Activated naive CD4-positive, alpha-beta T cell treated with anti-CD3 and anti-CD28 coated beads for 36 hours (primary cell): ENCODE results near the gene CLSTN2. TPM values are rescaled to one million over a fixed set of nuclear protein-coding genes. Genes with fewer than 3 reads are reported as not detected.

ENCODE experiments used
- CTCF ChIA-PET: fragments of 350-600 bp; sonication (Branson Sonifier 250); formaldehyde crosslinking; loops from one replicate; lab custom pipeline; 2021; ENCODE audit warnings: antibody characterized with exemption; lab: Charles Lee
- DNase-seq: peaks from one replicate; pipeline ENCODE4 v3.0.0-alpha.2; 2020
- H3K27ac Mint-ChIP-seq: one replicate; pipeline ENCODE4 v1.8.0; 2021; ENCODE audit warnings: mild to moderate bottlenecking, mixed read lengths
- H3K27me3 Mint-ChIP-seq: one replicate; pipeline ENCODE4 v1.8.0; 2021; ENCODE audit warnings: low read depth, mixed read lengths
- H3K36me3 Mint-ChIP-seq: one replicate; pipeline ENCODE4 v1.8.0; 2021; ENCODE audit warnings: low read depth, mixed read lengths
- H3K4me1 Mint-ChIP-seq: one replicate; pipeline ENCODE4 v1.8.0; 2021; ENCODE audit warnings: low read depth, mixed read lengths
- H3K4me3 Mint-ChIP-seq: one replicate; pipeline ENCODE4 v1.8.0; 2021; ENCODE audit warnings: mild to moderate bottlenecking, moderate library complexity, mixed read lengths
- H3K9me3 Mint-ChIP-seq: one replicate; pipeline ENCODE4 v1.8.0; 2021; ENCODE audit warnings: mixed read lengths
- intact Hi-C: fragments of 100-400 bp; cut with micrococcal nuclease; formaldehyde crosslinking; loops from one replicate; pipeline ENCODE4 v1.15.1; 2023
- total RNA-seq, 2 experiments: library from RNA; stranded (reverse); gene quantifications; one replicate each; pipeline ENCODE4 v1.2.3, GENCODE V29; 2021

Gene CLSTN2
- total RNA-seq, 2 experiments from 2014 or later, result not detected

DNA sequence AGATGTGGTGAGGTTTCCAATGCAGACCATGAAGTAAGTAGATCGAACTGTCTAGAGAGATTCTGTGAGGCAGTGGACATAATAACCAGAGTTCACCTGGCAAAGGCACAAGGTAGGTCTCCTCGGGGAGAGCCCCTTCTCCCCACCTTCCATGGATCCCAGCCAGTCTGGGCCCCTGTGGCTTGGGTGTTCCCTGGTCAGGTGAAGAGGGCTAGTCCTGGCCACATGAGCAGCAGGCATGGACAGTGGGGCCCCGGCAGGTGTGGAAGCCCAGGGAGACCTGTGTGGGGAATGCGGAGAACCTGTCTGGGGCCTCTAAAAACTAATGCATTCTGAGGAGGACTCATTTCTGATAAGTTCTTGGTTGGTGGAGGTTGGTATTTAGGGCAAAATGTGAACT is 501.4 kb downstream of the CLSTN2 start:
- CTCF ChIA-PET, result no interaction called here
- Mint-ChIP-seq H3K36me3 (no peaks in the 10 kb centered on the region), H3K27me3 (peaks cover 4% of the 10 kb centered on the region), H3K27ac (no peak overlapping the region), H3K9me3 (no peaks in the 10 kb centered on the region), H3K4me1 (no peaks in the 10 kb centered on the region), H3K4me3 (no peak overlapping the region)
- intact Hi-C loops, result no loop called here
- DNase-seq, result no peak

GRCh38 chr3:140438736-140439470 is 503.9 kb downstream of the CLSTN2 start:
- Mint-ChIP-seq H3K9me3 (no peaks in the 10 kb centered on the region), H3K27ac (no peak overlapping the region), H3K4me3 (no peak overlapping the region), H3K36me3 (no peaks in the 10 kb centered on the region), H3K27me3 (peaks cover 2% of the 10 kb centered on the region), H3K4me1 (no peaks in the 10 kb centered on the region)
- intact Hi-C loops, result no loop called here
- DNase-seq, result no peak
- CTCF ChIA-PET, result no interaction called here

DNA sequence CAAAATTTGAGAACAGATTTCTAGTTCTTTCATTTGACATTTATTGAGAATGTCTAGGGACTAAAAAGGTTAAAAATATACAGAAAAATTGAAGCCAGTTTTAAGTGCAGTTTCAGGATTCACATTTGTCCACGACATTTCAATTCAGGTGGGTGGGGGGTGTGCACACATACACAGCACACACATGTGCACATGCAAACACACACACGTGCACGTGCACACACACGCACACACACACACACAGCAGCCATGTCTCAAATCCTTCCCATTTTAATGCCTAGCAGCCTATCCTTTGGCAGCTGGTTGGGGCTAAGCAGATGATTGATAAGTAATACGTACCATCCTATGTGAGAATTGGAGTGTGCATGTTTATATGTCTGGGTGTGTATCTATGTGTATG is 504.5 kb downstream of the CLSTN2 start:
- no peaks in the 10 kb centered on the region for H3K4me1 Mint-ChIP-seq
- H3K4me3 Mint-ChIP-seq, result no peak overlapping the region
- CTCF ChIA-PET, result no interaction called here
- H3K36me3 Mint-ChIP-seq, result no peaks in the 10 kb centered on the region
- no peak for DNase-seq
- H3K9me3 Mint-ChIP-seq, result no peaks in the 10 kb centered on the region
- H3K27ac Mint-ChIP-seq, result no peak overlapping the region
- peaks cover 2% of the 10 kb centered on the region for H3K27me3 Mint-ChIP-seq
- intact Hi-C loops, result no loop called here

- no peak for DNase-seq
- no peak overlapping the region for H3K4me3 Mint-ChIP-seq
- intact Hi-C loops, result no loop called here
- CTCF ChIA-PET, result no interaction called here
- no peaks in the 10 kb centered on the region for H3K9me3 Mint-ChIP-seq
- H3K27ac Mint-ChIP-seq, result no peak overlapping the region
- H3K4me1 Mint-ChIP-seq, result no peaks in the 10 kb centered on the region
- peaks cover 2% of the 10 kb centered on the region for H3K27me3 Mint-ChIP-seq
- H3K36me3 Mint-ChIP-seq, result no peaks in the 10 kb centered on the region
These were observed 505.5 kb downstream of the CLSTN2 start for GRCh38 chr3:140440446-140440845.

- CTCF ChIA-PET, result no interaction called here
- H3K9me3 Mint-ChIP-seq, result no peaks in the 10 kb centered on the region
- H3K36me3 Mint-ChIP-seq, result no peaks in the 10 kb centered on the region
- H3K27me3 Mint-ChIP-seq, result peaks cover 2% of the 10 kb centered on the region
- no peak overlapping the region for H3K4me3 Mint-ChIP-seq
- H3K27ac Mint-ChIP-seq, result no peak overlapping the region
- no peaks in the 10 kb centered on the region for H3K4me1 Mint-ChIP-seq
- no peak for DNase-seq
- intact Hi-C loops, result no loop called here
These were observed 506.0 kb downstream of the CLSTN2 start for GRCh38 chr3:140441006-140441405.

GRCh38 chr3:140442621-140443020 is 507.6 kb downstream of the CLSTN2 start:
- intact Hi-C loops, result no loop called here

DNA sequence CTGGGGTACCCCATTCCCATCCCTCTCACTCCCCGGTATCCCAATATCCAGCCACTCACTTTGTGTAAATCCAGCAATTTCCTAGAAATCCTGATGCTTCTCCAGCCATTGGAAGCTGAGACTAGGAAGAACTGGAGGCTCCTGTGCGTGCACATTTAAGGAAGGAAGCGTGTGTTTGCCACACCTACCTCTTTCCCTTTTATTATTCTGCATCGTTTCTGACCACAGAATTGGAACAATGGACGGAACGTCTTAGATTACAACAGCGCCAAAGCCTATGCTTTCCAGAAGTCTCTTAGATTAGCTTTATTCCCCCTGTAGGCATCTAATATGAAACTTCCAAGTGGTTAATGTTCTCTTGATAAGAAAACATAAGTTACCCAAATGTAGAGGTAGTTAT is 508.1 kb downstream of the CLSTN2 start:
- Mint-ChIP-seq H3K9me3 (no peaks in the 10 kb centered on the region), H3K4me1 (no peaks in the 10 kb centered on the region), H3K27ac (no peak overlapping the region), H3K27me3 (no peaks in the 10 kb centered on the region), H3K36me3 (no peaks in the 10 kb centered on the region), H3K4me3 (no peak overlapping the region)
- CTCF ChIA-PET, result no interaction called here
- DNase-seq, result no peak
- intact Hi-C loops, result no loop called here

More at GRCh38 chr3:140442621-140443020, 507.6 kb downstream of the CLSTN2 start:
- Mint-ChIP-seq H3K4me1 (no peaks in the 10 kb centered on the region), H3K9me3 (no peaks in the 10 kb centered on the region), H3K4me3 (no peak overlapping the region), H3K27ac (no peak overlapping the region), H3K27me3 (peaks cover 2% of the 10 kb centered on the region), H3K36me3 (no peaks in the 10 kb centered on the region)
- DNase-seq, result no peak
- CTCF ChIA-PET, result no interaction called here

- CTCF ChIA-PET, result no interaction called here
- no peaks in the 10 kb centered on the region for H3K9me3 Mint-ChIP-seq
- H3K27ac Mint-ChIP-seq, result no peak overlapping the region
- no peak overlapping the region for H3K4me3 Mint-ChIP-seq
- no peaks in the 10 kb centered on the region for H3K4me1 Mint-ChIP-seq
- no peak for DNase-seq
- H3K36me3 Mint-ChIP-seq, result no peaks in the 10 kb centered on the region
- no peaks in the 10 kb centered on the region for H3K27me3 Mint-ChIP-seq
- intact Hi-C loops, result no loop called here
These were observed 508.8 kb downstream of the CLSTN2 start for GRCh38 chr3:140443806-140444205.

- Mint-ChIP-seq H3K4me1 (no peaks in the 10 kb centered on the region), H3K36me3 (no peaks in the 10 kb centered on the region), H3K9me3 (no peaks in the 10 kb centered on the region), H3K27ac (no peak overlapping the region), H3K27me3 (no peaks in the 10 kb centered on the region), H3K4me3 (no peak overlapping the region)
- no peak for DNase-seq
- intact Hi-C loops, result no loop called here
- CTCF ChIA-PET, result no interaction called here
These were observed 511.7 kb downstream of the CLSTN2 start for GRCh38 chr3:140446734-140447133.

DNA sequence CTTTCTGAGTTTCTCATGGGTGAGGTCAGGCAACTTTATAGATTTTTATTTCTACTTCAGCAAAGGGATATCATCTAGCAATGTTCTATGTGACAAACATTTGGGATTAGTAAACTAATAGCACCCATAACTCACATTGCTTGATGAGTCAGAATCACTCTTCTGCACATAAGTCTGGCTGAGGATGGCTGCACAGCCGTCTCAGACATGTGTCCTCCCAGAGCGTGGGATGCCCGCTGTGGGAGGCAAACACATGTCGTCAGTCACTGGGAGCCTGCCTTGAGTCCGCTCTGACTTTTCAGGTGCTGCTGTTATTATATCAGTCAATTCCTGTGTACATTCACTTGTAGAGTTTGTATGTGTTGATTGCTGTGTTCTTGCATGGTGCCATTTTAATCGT is 512.2 kb downstream of the CLSTN2 start:
- no peak for DNase-seq
- Mint-ChIP-seq H3K4me3 (no peak overlapping the region), H3K9me3 (no peaks in the 10 kb centered on the region), H3K27me3 (no peaks in the 10 kb centered on the region), H3K4me1 (no peaks in the 10 kb centered on the region), H3K27ac (no peak overlapping the region), H3K36me3 (no peaks in the 10 kb centered on the region)
- CTCF ChIA-PET, result no interaction called here
- intact Hi-C loops, result no loop called here

GRCh38 chr3:140448001-140448400 is 513.0 kb downstream of the CLSTN2 start:
- CTCF ChIA-PET, result no interaction called here
- no peak for DNase-seq
- Mint-ChIP-seq H3K27ac (no peak overlapping the region), H3K4me3 (no peak overlapping the region), H3K4me1 (no peaks in the 10 kb centered on the region), H3K27me3 (no peaks in the 10 kb centered on the region), H3K9me3 (no peaks in the 10 kb centered on the region), H3K36me3 (no peaks in the 10 kb centered on the region)
- intact Hi-C loops, result no loop called here

GRCh38 chr3:140449413-140450256 is 514.6 kb downstream of the CLSTN2 start:
- H3K4me3 Mint-ChIP-seq, result no peak overlapping the region

GRCh38 chr3:140453750-140454149 is 518.8 kb downstream of the CLSTN2 start:
- CTCF ChIA-PET, result no interaction called here

More at GRCh38 chr3:140449413-140450256, 514.6 kb downstream of the CLSTN2 start:
- Mint-ChIP-seq H3K27me3 (no peaks in the 10 kb centered on the region), H3K4me1 (no peaks in the 10 kb centered on the region), H3K9me3 (no peaks in the 10 kb centered on the region), H3K36me3 (no peaks in the 10 kb centered on the region), H3K27ac (no peak overlapping the region)
- intact Hi-C loops, result no loop called here
- DNase-seq, result no peak
- CTCF ChIA-PET, result no interaction called here

More at GRCh38 chr3:140453750-140454149, 518.8 kb downstream of the CLSTN2 start:
- intact Hi-C loops, result no loop called here
- Mint-ChIP-seq H3K36me3 (no peaks in the 10 kb centered on the region), H3K27me3 (no peaks in the 10 kb centered on the region), H3K4me1 (no peaks in the 10 kb centered on the region), H3K9me3 (no peaks in the 10 kb centered on the region), H3K4me3 (no peak overlapping the region), H3K27ac (no peak overlapping the region)
- no peak for DNase-seq
